HG02840 (cell line): ENCODE results near the gene NEK1.
"Not testable (repeated sequence)": the region's sequence is repeated elsewhere in the genome, so short reads cannot be mapped to it uniquely, and the experiment has no call there.

Experiments
- ATAC-seq: cut with Tn5 transposase; IDR thresholded peaks from one replicate; pipeline ENCODE4 v1.9.1; 2021; ENCODE audit warnings: mild to moderate bottlenecking, moderate library complexity, moderate number of reproducible peaks; ENCODE audit not compliant: unreplicated experiment, low FRiP score

The NEK1 gene

GRCh38 chr4:169436734-169437133 lies 175.6 kb downstream of the NEK1 start:
- ATAC-seq = no peak

GRCh38 chr4:169428376-169428775 lies 184.0 kb downstream of the NEK1 start:
- ATAC-seq = no peak

GRCh38 chr4:169427727-169428126 lies 184.7 kb downstream of the NEK1 start:
- not testable (repeated sequence) for ATAC-seq

- ATAC-seq = no peak
These were observed 192.1 kb downstream of the NEK1 start for GRCh38 chr4:169420291-169420690.

GRCh38 chr4:169418846-169419245 lies 193.5 kb downstream of the NEK1 start:
- no peak for ATAC-seq

- ATAC-seq = no peak
These were observed 194.6 kb downstream of the NEK1 start for GRCh38 chr4:169417629-169418282.

- ATAC-seq = no peak
These were observed 195.4 kb downstream of the NEK1 start for GRCh38 chr4:169416997-169417396.

GRCh38 chr4:169416461-169416860 lies 195.9 kb downstream of the NEK1 start:
- ATAC-seq = no peak

- no peak for ATAC-seq
These were observed 197.5 kb downstream of the NEK1 start for GRCh38 chr4:169414913-169415312.

GRCh38 chr4:169412046-169412445 lies 200.3 kb downstream of the NEK1 start:
- no peak for ATAC-seq

- peak; percentile 98 for ATAC-seq
These were observed 201.3 kb downstream of the NEK1 start for GRCh38 chr4:169410839-169411770.

- no peak for ATAC-seq
These were observed 205.1 kb downstream of the NEK1 start for GRCh38 chr4:169407217-169407845.

- ATAC-seq = no peak
These were observed 207.4 kb downstream of the NEK1 start for GRCh38 chr4:169404960-169405359.

- ATAC-seq = no peak
These were observed 211.6 kb downstream of the NEK1 start for GRCh38 chr4:169400832-169401231.

- ATAC-seq = no peak
These were observed 212.2 kb downstream of the NEK1 start for GRCh38 chr4:169399976-169400767.

- ATAC-seq = no peak
These were observed 214.1 kb downstream of the NEK1 start for GRCh38 chr4:169398316-169398715.

GRCh38 chr4:169397762-169398161 lies 214.6 kb downstream of the NEK1 start:
- no peak for ATAC-seq

GRCh38 chr4:169385376-169385775 lies 227.0 kb downstream of the NEK1 start:
- no peak for ATAC-seq

GRCh38 chr4:169384779-169385178 lies 227.6 kb downstream of the NEK1 start:
- no peak for ATAC-seq

- ATAC-seq = no peak
These were observed 228.7 kb downstream of the NEK1 start for GRCh38 chr4:169383724-169384123.
